ENCODE measurements around the gene NWD2. TPM values are rescaled to one million over a fixed set of nuclear protein-coding genes. Genes with fewer than 3 reads are reported as not detected.

The NWD2 gene
- total RNA-seq, 1 experiment from 2014 or later, result not detected

GRCh38 chr4:37446016-37446415 lies 201.5 kb downstream of the NWD2 start:
- CTCF ChIA-PET, result no interaction called here

More at GRCh38 chr4:37446016-37446415, 201.5 kb downstream of the NWD2 start:
- Histone ChIP-seq H3K36me3 (ENCODE audit: control insufficient read depth in 1 of 2, insufficient read depth in 2 of 2, low read length in 2 of 2) (no peaks in the 10 kb centered on the region), H3K79me2 (ENCODE audit: insufficient read depth, low read length) (no peaks in the 10 kb centered on the region), H4K20me1 (ENCODE audit: insufficient read depth) (no peaks in the 10 kb centered on the region), H3K27ac (ENCODE audit: low read depth, low read length) (no peak overlapping the region), H3K4me2 (ENCODE audit: low read length) (no peak overlapping the region), H3K27me3 (ENCODE audit: insufficient read depth, low read length) (no peaks in the 10 kb centered on the region), H3K9me3 (ENCODE audit: control insufficient read depth in 1 of 2, insufficient read depth in 1 of 2, low read depth in 1 of 2, low read length in 2 of 2) (no peaks in the 10 kb centered on the region), H3K4me1 (ENCODE audit: control insufficient read depth in 1 of 2, insufficient read depth in 2 of 2, low read length in 2 of 2) (peaks cover 10 to 14% of the 10 kb centered on the region in 2 experiments), H3K9me2 (ENCODE audit: insufficient read depth) (no peaks in the 10 kb centered on the region), H3K4me3 (replicated peaks in 1 of 2; ENCODE audit: low read depth in 1 of 2, low read length in 2 of 2) (no peak overlapping the region), H3K9ac (ENCODE audit: low read length) (no peak overlapping the region), H2AFZ (ENCODE audit: low read depth, low read length, poor library complexity, severe bottlenecking) (no peak overlapping the region)
- intact Hi-C loops (cut with micrococcal nuclease), result no loop called here
- DNase-seq (ENCODE audit: low read depth, low spot score), result no peak
- TF ChIP-seq ZFX (IDR thresholded peaks at IDR 0.05), result no peak
- TF ChIP-seq EZH2 (IDR thresholded peaks at IDR 0.05), result no peak
- TF ChIP-seq SP1 (IDR thresholded peaks at IDR 0.05; ENCODE audit: low read depth), result no peak
- TF ChIP-seq EZH2phosphoT487 (IDR thresholded peaks at IDR 0.05; ENCODE audit: borderline replicate concordance), result no peak
- TF ChIP-seq ZBTB33 (IDR thresholded peaks at IDR 0.05; ENCODE audit: extremely low read depth, insufficient replicate concordance, low read length), result no peak
- TF ChIP-seq MAX (IDR thresholded peaks at IDR 0.05), result no peak
- no peak for TF ChIP-seq POLR2A (IDR thresholded peaks at IDR 0.05; ENCODE audit: borderline replicate concordance, extremely low read depth, insufficient read depth, insufficient read length)
- no peak for TF ChIP-seq POLR2AphosphoS5 (IDR thresholded peaks at IDR 0.05; ENCODE audit: low read depth, low read length)
- no peak for TF ChIP-seq CTCF (IDR thresholded peaks at IDR 0.05 in 2 of 3, conservative IDR thresholded peaks at IDR 0.05 in 1 of 3; ENCODE audit: borderline replicate concordance in 1 of 3, insufficient read depth in 1 of 3, low read depth in 2 of 3, low read length in 2 of 3)
- TF ChIP-seq ATF3 (IDR thresholded peaks at IDR 0.05), result no peak
- no peak for TF ChIP-seq CBX3 (IDR thresholded peaks at IDR 0.05; ENCODE audit: low read depth)
- TF ChIP-seq EGR1 (IDR thresholded peaks at IDR 0.05; ENCODE audit: low read depth), result no peak
- TF ChIP-seq FOSL1 (IDR thresholded peaks at IDR 0.05; ENCODE audit: low read depth), result no peak
- no peak for TF ChIP-seq SRF (IDR thresholded peaks at IDR 0.05; ENCODE audit: low read depth)
- TF ChIP-seq CEBPB (IDR thresholded peaks at IDR 0.05; ENCODE audit: low read depth), result no peak
- POLR2A ChIA-PET, result no interaction called here
- RAD21 ChIA-PET (ENCODE audit: low non-redundant PET in 1 of 2, low total read pairs in 2 of 2, uncharacterized antibody in 2 of 2, unreplicated experiment in 2 of 2), result no interaction called here
- no peak for ATAC-seq
- BruUV-seq (replicated peaks), result no TSS peak

All from HCT116 (cell line).